ENCODE results near the gene ASXL1.

DNA sequence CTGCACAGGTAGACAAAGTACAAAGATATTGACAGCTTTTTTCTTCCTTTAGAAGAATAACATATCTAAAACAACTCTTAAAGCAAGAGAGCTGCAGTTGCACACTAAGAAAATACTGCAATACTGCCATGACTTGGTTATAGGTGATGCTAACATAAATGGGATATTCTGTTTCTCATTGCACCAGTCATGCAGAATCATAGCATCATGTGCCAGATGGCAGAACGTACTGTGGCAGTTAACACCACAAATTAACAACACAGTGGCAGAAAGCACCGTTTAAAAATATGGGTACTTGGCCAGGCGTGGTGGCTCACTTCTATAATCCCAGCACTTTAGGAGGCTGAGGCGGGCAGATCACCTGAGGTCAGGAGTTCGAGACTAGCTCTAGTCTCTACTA, 7.4 kb downstream of the ASXL1 start:
- TF ChIP-seq, protein P1, sequence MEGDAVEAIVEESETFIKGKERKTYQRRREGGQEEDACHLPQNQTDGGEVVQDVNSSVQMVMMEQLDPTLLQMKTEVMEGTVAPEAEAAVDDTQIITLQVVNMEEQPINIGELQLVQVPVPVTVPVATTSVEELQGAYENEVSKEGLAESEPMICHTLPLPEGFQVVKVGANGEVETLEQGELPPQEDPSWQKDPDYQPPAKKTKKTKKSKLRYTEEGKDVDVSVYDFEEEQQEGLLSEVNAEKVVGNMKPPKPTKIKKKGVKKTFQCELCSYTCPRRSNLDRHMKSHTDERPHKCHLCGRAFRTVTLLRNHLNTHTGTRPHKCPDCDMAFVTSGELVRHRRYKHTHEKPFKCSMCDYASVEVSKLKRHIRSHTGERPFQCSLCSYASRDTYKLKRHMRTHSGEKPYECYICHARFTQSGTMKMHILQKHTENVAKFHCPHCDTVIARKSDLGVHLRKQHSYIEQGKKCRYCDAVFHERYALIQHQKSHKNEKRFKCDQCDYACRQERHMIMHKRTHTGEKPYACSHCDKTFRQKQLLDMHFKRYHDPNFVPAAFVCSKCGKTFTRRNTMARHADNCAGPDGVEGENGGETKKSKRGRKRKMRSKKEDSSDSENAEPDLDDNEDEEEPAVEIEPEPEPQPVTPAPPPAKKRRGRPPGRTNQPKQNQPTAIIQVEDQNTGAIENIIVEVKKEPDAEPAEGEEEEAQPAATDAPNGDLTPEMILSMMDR (IDR thresholded peaks at IDR 0.05) = no peak
- no peak for TF ChIP-seq POLR2A (IDR thresholded peaks at IDR 0.05)
